ENCODE results near the gene SLC35F4.

The SLC35F4 gene

DNA sequence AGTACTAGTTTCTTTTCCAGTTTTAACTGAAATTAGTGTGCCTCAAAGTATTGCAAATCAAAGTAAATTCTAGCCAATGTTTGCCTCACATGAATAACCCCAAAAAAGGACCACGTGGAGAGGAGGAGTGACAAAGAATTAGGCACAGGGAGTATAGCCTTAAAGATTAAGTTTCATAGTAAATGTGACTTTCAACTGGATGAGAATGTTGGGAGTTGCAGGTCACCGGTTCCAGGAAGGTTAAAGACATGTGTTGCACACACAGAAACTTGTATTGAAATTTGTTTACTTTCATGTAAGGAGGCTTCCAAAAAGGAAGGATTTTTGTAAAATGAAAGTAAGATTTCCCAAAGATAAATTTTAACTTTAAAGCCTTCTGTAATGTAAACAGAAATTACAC is 283.1 kb downstream of the SLC35F4 start:
- H3K4me3 ChIP-seq (ENCODE audit: low read depth, low read length) = no peak overlapping the region
- in situ Hi-C loops (cut with HindIII; ENCODE audit: low pct_ligation_motif_present, low sequenced_read_pairs) = no loop called here
- DNase-seq = no peak
- no peak for TF ChIP-seq CTCF (IDR thresholded peaks at IDR 0.05; ENCODE audit: low read depth, low read length, missing control alignments)
- no peaks in the 10 kb centered on the region for H3K27me3 ChIP-seq (replicated peaks)
- H3K36me3 ChIP-seq (replicated peaks) = no peaks in the 10 kb centered on the region
- H3K27ac ChIP-seq = no peak overlapping the region

DNA sequence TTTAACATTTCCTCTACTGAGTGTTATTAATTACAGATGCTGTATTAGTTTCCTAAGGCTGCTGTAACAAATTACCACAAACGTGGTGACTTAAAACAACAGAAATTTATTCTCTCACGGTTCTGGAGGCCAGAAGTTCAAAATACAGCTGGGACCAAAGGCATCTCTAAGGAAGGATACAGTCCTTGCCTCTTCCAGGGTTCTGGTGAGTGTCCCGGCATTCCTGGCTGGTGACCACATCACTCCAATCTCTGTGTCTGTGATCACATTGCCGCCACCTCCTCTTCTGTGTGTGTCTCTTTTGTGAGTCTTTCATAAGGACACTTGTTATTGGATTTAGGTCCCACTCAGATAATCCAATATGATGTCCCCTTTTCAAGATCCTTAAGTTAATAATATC is 287.1 kb downstream of the SLC35F4 start:
- no peak overlapping the region for H3K4me3 ChIP-seq (ENCODE audit: low read depth, low read length)
- DNase-seq = no peak
- no peaks in the 10 kb centered on the region for H3K36me3 ChIP-seq (replicated peaks)
- TF ChIP-seq CTCF (IDR thresholded peaks at IDR 0.05; ENCODE audit: low read depth, low read length, missing control alignments) = no peak
- in situ Hi-C loops (cut with HindIII; ENCODE audit: low pct_ligation_motif_present, low sequenced_read_pairs) = no loop called here
- no peaks in the 10 kb centered on the region for H3K27me3 ChIP-seq (replicated peaks)
- no peak overlapping the region for H3K27ac ChIP-seq

GRCh38 chr14:57576498-57576897 is 289.4 kb downstream of the SLC35F4 start:
- TF ChIP-seq CTCF (IDR thresholded peaks at IDR 0.05; ENCODE audit: low read depth, low read length, missing control alignments) = no peak
- Histone ChIP-seq H3K27ac (no peak overlapping the region), H3K36me3 (replicated peaks) (no peaks in the 10 kb centered on the region), H3K27me3 (replicated peaks) (no peaks in the 10 kb centered on the region), H3K4me3 (ENCODE audit: low read depth, low read length) (no peak overlapping the region)
- no peak for DNase-seq
- in situ Hi-C loops (cut with HindIII; ENCODE audit: low pct_ligation_motif_present, low sequenced_read_pairs) = no loop called here

DNA sequence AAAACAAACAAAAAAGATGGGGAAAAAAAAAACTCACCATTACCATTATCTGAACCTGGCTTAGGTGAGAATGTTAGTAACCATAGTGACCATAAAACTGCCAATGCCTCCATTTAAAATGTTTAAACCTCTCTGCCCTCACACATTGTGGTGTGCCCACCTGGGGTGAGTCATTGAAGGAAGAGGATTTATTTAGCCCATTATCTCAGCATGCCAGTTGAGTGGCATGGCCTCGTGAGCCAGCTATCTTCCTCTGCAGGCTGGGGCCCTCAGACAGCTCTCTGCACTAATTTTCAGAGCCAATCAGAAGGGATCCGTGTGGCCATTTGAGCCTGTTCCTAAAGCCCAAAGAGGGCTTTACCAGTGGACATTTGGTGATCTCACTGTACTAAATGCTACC is 290.4 kb downstream of the SLC35F4 start:
- Histone ChIP-seq H3K27me3 (replicated peaks) (no peaks in the 10 kb centered on the region), H3K27ac (no peak overlapping the region), H3K36me3 (replicated peaks) (no peaks in the 10 kb centered on the region), H3K4me3 (ENCODE audit: low read depth, low read length) (no peak overlapping the region)
- no peak for TF ChIP-seq CTCF (IDR thresholded peaks at IDR 0.05; ENCODE audit: low read depth, low read length, missing control alignments)
- no peak for DNase-seq
- in situ Hi-C loops (cut with HindIII; ENCODE audit: low pct_ligation_motif_present, low sequenced_read_pairs) = no loop called here

GRCh38 chr14:57574617-57575288 is 291.1 kb downstream of the SLC35F4 start:
- no peaks in the 10 kb centered on the region for H3K36me3 ChIP-seq (replicated peaks)
- in situ Hi-C loops (cut with HindIII; ENCODE audit: low pct_ligation_motif_present, low sequenced_read_pairs) = no loop called here
- no peaks in the 10 kb centered on the region for H3K27me3 ChIP-seq (replicated peaks)
- TF ChIP-seq CTCF (IDR thresholded peaks at IDR 0.05; ENCODE audit: low read depth, low read length, missing control alignments) = no peak
- H3K27ac ChIP-seq = no peak overlapping the region
- DNase-seq = no peak
- H3K4me3 ChIP-seq (ENCODE audit: low read depth, low read length) = no peak overlapping the region

- Histone ChIP-seq H3K27ac (no peak overlapping the region), H3K4me3 (ENCODE audit: low read depth, low read length) (no peak overlapping the region), H3K27me3 (replicated peaks) (no peaks in the 10 kb centered on the region), H3K36me3 (replicated peaks) (no peaks in the 10 kb centered on the region)
- TF ChIP-seq CTCF (IDR thresholded peaks at IDR 0.05; ENCODE audit: low read depth, low read length, missing control alignments) = no peak
- DNase-seq = no peak
- in situ Hi-C loops (cut with HindIII; ENCODE audit: low pct_ligation_motif_present, low sequenced_read_pairs) = no loop called here
These were observed 292.7 kb downstream of the SLC35F4 start for GRCh38 chr14:57573173-57573572.
